A549 (cell line): ENCODE results near the gene FLII.

Experiments
- BCL3 ChIP-seq: fragments of >200 bp; sonication (Bioruptor Twin); formaldehyde crosslinking; IDR thresholded peaks from 3 replicates; pipeline ENCODE4 v1.6.1; 2016
- CBX8 ChIP-seq: fragments of 200-600 bp; sonication (generic); IDR thresholded peaks from 2 replicates; pipeline ENCODE4 v1.6.1; 2016
- CEBPB ChIP-seq, 2 experiments: fragments of >200 bp in 1 of 2; sonication (Bioruptor Twin) in 1 of 2; formaldehyde crosslinking in 1 of 2; IDR thresholded peaks; 2 replicates each; pipeline ENCODE4 v1.6.1; 2012 to 2016
- CTCF ChIP-seq: fragments of >200 bp; sonication (Bioruptor Twin); formaldehyde crosslinking; IDR thresholded peaks from 3 replicates; pipeline ENCODE4 v1.5.1; 2016
- HDAC2 ChIP-seq: fragments of 200-600 bp; sonication (generic); IDR thresholded peaks from 2 replicates; pipeline ENCODE4 v1.6.1; 2016
- MAFK ChIP-seq: fragments of 450-650 bp; IDR thresholded peaks from 2 replicates; pipeline ENCODE4 v1.6.1; 2014; ENCODE audit not compliant: partially characterized antibody
- NR3C1 ChIP-seq: fragments of >200 bp; sonication (Bioruptor Twin); formaldehyde crosslinking; IDR thresholded peaks from 3 replicates; pipeline ENCODE4 v1.6.1; 2017
- POLR2AphosphoS2 ChIP-seq: conservative IDR thresholded peaks from 2 replicates; pipeline ENCODE4 v1.6.1; 2012; ENCODE audit warnings: low read length, improper control_type of control experiment, inconsistent platforms
- SREBF2 ChIP-seq: fragments of 450-650 bp; IDR thresholded peaks from 2 replicates; pipeline ENCODE4 v1.6.1; 2014; ENCODE audit warnings: mild to moderate bottlenecking, moderate library complexity
- TF ChIP-seq, protein P1 (sequence below): IDR thresholded peaks from 2 replicates; pipeline ENCODE4 v1.6.1; 2012

DNA sequence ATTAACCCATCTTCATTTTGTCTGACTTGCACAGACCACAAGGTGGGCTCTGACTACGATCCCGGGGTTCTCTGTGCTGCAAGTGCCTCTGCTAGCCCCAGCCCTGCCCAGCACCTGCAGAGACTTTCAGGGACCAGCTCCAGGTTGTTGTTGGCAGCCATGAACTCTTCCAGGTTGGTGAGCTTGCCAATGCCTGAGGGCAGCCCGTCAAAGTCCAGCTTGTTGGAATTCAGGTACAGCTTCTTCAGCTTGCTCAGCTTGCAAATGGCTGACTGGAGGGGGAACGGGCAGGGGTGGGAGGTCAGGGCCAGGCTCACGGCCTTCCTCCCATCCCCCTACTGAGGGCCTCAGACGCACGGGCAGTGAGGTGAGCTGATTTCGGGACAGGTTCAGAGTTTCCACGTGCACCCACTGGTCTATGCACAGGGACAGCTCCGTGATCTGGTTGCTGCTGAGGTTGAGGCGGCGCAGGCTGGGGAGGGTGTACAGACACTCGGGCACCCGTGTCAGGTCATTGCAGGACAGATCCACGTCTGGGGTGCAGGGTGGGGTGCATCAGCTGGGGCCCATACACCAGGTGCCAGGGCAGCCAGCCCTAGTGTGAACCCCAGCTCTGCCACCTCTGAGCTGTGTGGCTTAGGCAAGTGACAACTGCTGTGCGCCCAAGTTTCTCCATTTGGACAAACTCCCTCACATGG, 5.2 kb downstream of the FLII start:
- TF ChIP-seq CBX8 (no peak), MAFK (no peak), SREBF2 (no peak), CTCF (no peak), CEBPB (IDR thresholded peaks at IDR 0.05) (no peak), NR3C1 (no peak), POLR2AphosphoS2 (no peak), HDAC2 (no peak), BCL3 (no peak)
- TF ChIP-seq, protein P1, sequence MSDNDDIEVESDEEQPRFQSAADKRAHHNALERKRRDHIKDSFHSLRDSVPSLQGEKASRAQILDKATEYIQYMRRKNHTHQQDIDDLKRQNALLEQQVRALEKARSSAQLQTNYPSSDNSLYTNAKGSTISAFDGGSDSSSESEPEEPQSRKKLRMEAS: no peak
